HEK293 (cell line): ENCODE results near the gene LAMA1.

ENCODE experiments used
- ATF2 ChIP-seq: fragments of 450-650 bp; formaldehyde crosslinking; IDR thresholded peaks from 2 replicates; pipeline ENCODE4 v1.5.1; 2016; ENCODE audit warnings: missing biosample characterization, missing genetic modification characterization, low read depth
- CTCF ChIP-seq: fragments of 450-650 bp; formaldehyde crosslinking; IDR thresholded peaks from 2 replicates; pipeline ENCODE4 v1.5.1; 2016; ENCODE audit warnings: missing biosample characterization, missing genetic modification characterization
- SP2 ChIP-seq: fragments of 450-650 bp; formaldehyde crosslinking; IDR thresholded peaks from 2 replicates; pipeline ENCODE4 v1.5.1; 2016; ENCODE audit warnings: missing biosample characterization, missing genetic modification characterization
- ZNF302 ChIP-seq: fragments of 450-650 bp; formaldehyde crosslinking; IDR thresholded peaks from 2 replicates; pipeline ENCODE4 v1.5.1; 2016; ENCODE audit warnings: missing biosample characterization, missing genetic modification characterization, low read depth
- ZNF394 ChIP-seq: fragments of 450-650 bp; formaldehyde crosslinking; IDR thresholded peaks from 2 replicates; pipeline ENCODE4 v1.5.1; 2016; ENCODE audit warnings: missing biosample characterization, missing genetic modification characterization, mild to moderate bottlenecking, moderate library complexity, borderline replicate concordance

- TF ChIP-seq CTCF (no peak), ATF2 (tag by site-specific recombination) (no peak), ZNF302 (no peak), ZNF394 (no peak), SP2 (tag by site-specific recombination) (no peak)
Observed at GRCh38 chr18:6992761-6993160, 124.8 kb downstream of the LAMA1 start.
